Liver (tissue), 9 donors: ENCODE results near the gene CCDC182. TPM values are rescaled to one million over a fixed set of nuclear protein-coding genes. Genes with fewer than 3 reads are reported as not detected.

Source experiments
- DNase-seq: peaks from one replicate; pipeline ENCODE4 v3.0.0-alpha.2; 2017; ENCODE audit warnings: low spot score
- H3K27ac ChIP-seq, 2 donors: one replicate each; pipeline ENCODE4 v1.7.0; 2013; ENCODE audit warnings: inconsistent platforms in 2 of 2, low read length in 2 of 2, control low read depth in 1 of 2, low read depth in 1 of 2, mild to moderate bottlenecking in 1 of 2
- H3K27me3 ChIP-seq, 4 donors: one replicate each; pipeline versions ENCODE4 v1.6.1 to v1.7.0; 2013; ENCODE audit warnings: low read length in 3 of 4, inconsistent platforms in 1 of 4, mild to moderate bottlenecking in 1 of 4, moderate library complexity in 1 of 4; ENCODE audit not compliant: control insufficient read depth in 4 of 4, insufficient read depth in 4 of 4
- H3K36me3 ChIP-seq, 4 donors: one replicate each; pipeline versions ENCODE4 v1.6.1 to v1.7.0; 2013; ENCODE audit warnings: low read length in 3 of 4, mild to moderate bottlenecking in 3 of 4, low read depth in 1 of 4, moderate library complexity in 1 of 4; ENCODE audit not compliant: control insufficient read depth in 4 of 4, insufficient read depth in 3 of 4
- H3K4me1 ChIP-seq, 4 donors: one replicate each; pipeline versions ENCODE4 v1.6.1 to v1.7.0; 2013; ENCODE audit warnings: low read length in 3 of 4, mild to moderate bottlenecking in 3 of 4, moderate library complexity in 1 of 4; ENCODE audit not compliant: control insufficient read depth in 4 of 4, insufficient read depth in 4 of 4
- H3K4me3 ChIP-seq, 3 donors: one replicate each; pipeline versions ENCODE4 v1.6.1 to v1.7.0; 2013; ENCODE audit warnings: low read length in 3 of 3, control low read depth in 1 of 3, low read depth in 1 of 3, mild to moderate bottlenecking in 1 of 3
- H3K9ac ChIP-seq, 2 donors: one replicate each; pipeline ENCODE4 v1.7.0; 2013; ENCODE audit warnings: low read length in 2 of 2, mild to moderate bottlenecking in 2 of 2, moderate library complexity in 2 of 2, control low read depth in 1 of 2, low read depth in 1 of 2
- H3K9me3 ChIP-seq, 4 donors: one replicate each; pipeline versions ENCODE4 v1.6.1 to v1.7.0; 2013; ENCODE audit warnings: low read length in 3 of 4; ENCODE audit not compliant: control insufficient read depth in 4 of 4
- CTCF ChIP-seq: fragments of 150-350 bp; IDR thresholded peaks from 2 replicates; pipeline ENCODE4 v1.5.1; 2017; ENCODE audit warnings: improper control_type of control experiment, low read depth, low read length; ENCODE audit not compliant: missing input control
- EGR1 ChIP-seq, 2 donors: IDR thresholded peaks; 2 replicates each; pipeline ENCODE4 v1.6.1; 2016 to 2018; ENCODE audit warnings: antibody characterized with exemption in 2 of 2, low read depth in 2 of 2
- FOXA1 ChIP-seq: IDR thresholded peaks from 2 replicates; pipeline ENCODE4 v1.6.1; 2016; ENCODE audit warnings: antibody characterized with exemption
- FOXA2 ChIP-seq: IDR thresholded peaks from 2 replicates; pipeline ENCODE4 v1.6.1; 2016; ENCODE audit warnings: antibody characterized with exemption
- GABPA ChIP-seq, 2 donors: IDR thresholded peaks in 1 of 2; conservative IDR thresholded peaks in 1 of 2; 2 replicates each; pipeline ENCODE4 v1.6.1; 2016; ENCODE audit warnings: antibody characterized with exemption in 2 of 2, mild to moderate bottlenecking in 1 of 2, moderate library complexity in 1 of 2
- HNF4A ChIP-seq, 2 donors: conservative IDR thresholded peaks; 2 replicates each; pipeline ENCODE4 v1.6.1; 2016; ENCODE audit warnings: antibody characterized with exemption in 2 of 2, mild to moderate bottlenecking in 2 of 2
- HNF4G ChIP-seq: IDR thresholded peaks from 2 replicates; pipeline ENCODE4 v1.6.1; 2016; ENCODE audit warnings: antibody characterized with exemption
- JUND ChIP-seq, 2 donors: IDR thresholded peaks; 2 replicates each; pipeline ENCODE4 v1.6.1; 2016; ENCODE audit warnings: antibody characterized with exemption in 2 of 2
- MAX ChIP-seq: IDR thresholded peaks from 2 replicates; pipeline ENCODE4 v1.6.1; 2016; ENCODE audit warnings: antibody characterized with exemption
- NR2F2 ChIP-seq: IDR thresholded peaks from 2 replicates; pipeline ENCODE4 v1.6.1; 2016; ENCODE audit warnings: antibody characterized with exemption
- RAD21 ChIP-seq, 2 donors: IDR thresholded peaks; 2 replicates each; pipeline ENCODE4 v1.6.1; 2016; ENCODE audit warnings: antibody characterized with exemption in 2 of 2, mild to moderate bottlenecking in 2 of 2
- REST ChIP-seq: IDR thresholded peaks from 2 replicates; pipeline ENCODE4 v1.6.1; 2016; ENCODE audit warnings: antibody characterized with exemption, mild to moderate bottlenecking
- RXRA ChIP-seq, 2 donors: IDR thresholded peaks; 2 replicates each; pipeline ENCODE4 v1.6.1; 2017 to 2018; ENCODE audit warnings: antibody characterized with exemption in 2 of 2, mild to moderate bottlenecking in 1 of 2
- SP1 ChIP-seq: IDR thresholded peaks from 2 replicates; pipeline ENCODE4 v1.6.1; 2018; ENCODE audit warnings: antibody characterized with exemption, mild to moderate bottlenecking
- TAF1 ChIP-seq: conservative IDR thresholded peaks from 2 replicates; pipeline ENCODE4 v1.6.1; 2016; ENCODE audit warnings: antibody characterized with exemption, mild to moderate bottlenecking
- YY1 ChIP-seq: IDR thresholded peaks from 2 replicates; pipeline ENCODE4 v1.6.1; 2016; ENCODE audit warnings: antibody characterized with exemption, mild to moderate bottlenecking
- ZBTB33 ChIP-seq: IDR thresholded peaks from 2 replicates; pipeline ENCODE4 v1.6.1; 2016; ENCODE audit warnings: antibody characterized with exemption
- WGBS: extraction: QIAGEN DNeasy Blood & Tissue Kit; methylation state at CpG from one replicate; pipeline ENCODE4 v1.1.7; 2013; 5-methylcytosine and 5-hydroxymethylcytosine counted together
- polyA plus RNA-seq, 2 donors: library from polyadenylated mRNA; stranded (reverse) in 1 of 2; unstranded in 1 of 2; fragments of 200-250 nt in 1 of 2; fragments of >200 nt in 1 of 2; fragmentation: Nextera tagmentation in 1 of 2; extraction: Ambion mirVana in 1 of 2; gene quantifications; one replicate each; pipeline versions ENCODE4 v1.2.1 to v1.2.3, GENCODE V29; 2013 to 2015
- total RNA-seq, 2 donors: library from RNA; depleted of rRNA; stranded (reverse); fragments of >200 nt; gene quantifications; one replicate each; pipeline ENCODE4 v1.2.3, GENCODE V29; 2014
- TF ChIP-seq, protein P1 (sequence below): IDR thresholded peaks from 2 replicates; pipeline ENCODE4 v1.6.1; 2016; ENCODE audit warnings: antibody characterized with exemption
- donor health status: healthy.
- donor health status: healthy.
- donor health status: healthy.
- donor health status: healthy.
- donor health status: healthy.

The CCDC182 gene
- total and polyA plus RNA-seq, 4 donors: not detected

DNA sequence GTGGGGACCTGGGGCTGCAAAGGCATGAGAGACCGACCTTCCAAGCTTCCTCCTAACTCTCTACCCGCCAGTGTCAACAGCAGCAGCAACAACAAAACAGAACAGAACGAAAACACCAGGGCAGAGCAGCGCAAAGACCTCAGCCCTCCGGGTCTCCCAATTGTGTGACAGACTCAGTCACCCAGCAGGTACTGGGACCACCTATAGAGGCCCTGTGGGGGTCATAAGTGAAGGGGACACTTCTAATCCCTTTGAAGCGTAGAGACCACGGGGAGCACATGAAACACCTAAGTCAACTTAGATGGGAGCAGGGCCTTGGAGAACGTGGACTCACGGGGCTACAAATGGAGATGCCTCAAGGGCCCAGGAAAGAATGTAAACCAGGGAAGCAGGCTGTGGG lies 12.6 kb upstream of the CCDC182 start:
- no peak for TF ChIP-seq HNF4A (conservative IDR thresholded peaks at IDR 0.05)
- no peak for TF ChIP-seq ZBTB33
- TF ChIP-seq EGR1 (IDR thresholded peaks at IDR 0.05; ENCODE audit: low read depth in 2 of 2): no peak
- no peak for TF ChIP-seq NR2F2
- TF ChIP-seq HNF4G: no peak
- no peak for TF ChIP-seq GABPA (IDR thresholded peaks at IDR 0.05 in 1 of 2, conservative IDR thresholded peaks at IDR 0.05 in 1 of 2)
- TF ChIP-seq RAD21 (IDR thresholded peaks at IDR 0.05): no peak
- no peak for TF ChIP-seq FOXA2
- TF ChIP-seq MAX: no peak
- TF ChIP-seq RXRA (IDR thresholded peaks at IDR 0.05): no peak
- no peak for TF ChIP-seq YY1
- TF ChIP-seq FOXA1: no peak
- TF ChIP-seq REST: no peak
- no peak for TF ChIP-seq JUND (IDR thresholded peaks at IDR 0.05)
- TF ChIP-seq, protein P1, sequence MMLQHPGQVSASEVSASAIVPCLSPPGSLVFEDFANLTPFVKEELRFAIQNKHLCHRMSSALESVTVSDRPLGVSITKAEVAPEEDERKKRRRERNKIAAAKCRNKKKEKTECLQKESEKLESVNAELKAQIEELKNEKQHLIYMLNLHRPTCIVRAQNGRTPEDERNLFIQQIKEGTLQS: no peak
- no peak for TF ChIP-seq SP1
- TF ChIP-seq TAF1: no peak
- no peak for TF ChIP-seq CTCF
- WGBS: 78% methylated on average over 9 of the region's 9 CpGs
- DNase-seq: no peak
- H3K9me3 ChIP-seq: no peaks in the 10 kb centered on the region
- no peak overlapping the region for H3K4me3 ChIP-seq
- no peak overlapping the region for H3K9ac ChIP-seq
- H3K4me1 ChIP-seq: no peaks in the 10 kb centered on the region
- no peak overlapping the region for H3K27ac ChIP-seq
- H3K36me3 ChIP-seq: peaks cover 0 to 1% (median 0%) of the 10 kb centered on the region in 4 donors
- no peaks in the 10 kb centered on the region for H3K27me3 ChIP-seq
